Measurements from ENCODE around the gene CAMTA1. TPM values are rescaled to one million over a fixed set of nuclear protein-coding genes. Genes with fewer than 3 reads are reported as not detected.

The CAMTA1 gene
- total RNA-seq, 1 experiment from 2014 or later: 60.0 TPM

DNA sequence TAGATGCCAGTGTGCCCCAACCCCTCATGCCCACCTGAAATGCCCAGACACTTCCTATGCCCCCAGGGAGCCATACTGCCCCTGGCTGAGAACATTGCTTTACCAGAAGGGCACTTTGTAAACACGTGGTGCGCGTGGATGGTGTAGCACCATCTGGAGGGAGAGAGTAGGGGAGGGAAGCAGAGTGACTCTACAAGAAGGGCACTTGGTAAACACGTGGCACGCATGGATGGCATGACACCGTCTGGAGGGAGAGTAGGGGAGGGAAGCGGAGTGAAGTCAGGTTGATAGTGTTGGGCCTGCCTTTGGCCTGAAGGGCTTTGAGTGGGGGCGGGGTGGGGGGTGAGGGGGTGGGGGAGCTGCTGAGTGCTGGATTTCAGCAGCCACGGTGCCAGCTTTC lies 661.8 kb downstream of the CAMTA1 start:
- Histone ChIP-seq H3K4me3 (ENCODE audit: low read depth, low read length) (no peak overlapping the region), H3K4me1 (no peaks in the 10 kb centered on the region), H3K27me3 (replicated peaks; ENCODE audit: control insufficient read depth, insufficient read depth, low read length) (no peaks in the 10 kb centered on the region), H3K36me3 (ENCODE audit: control insufficient read depth, insufficient read depth, low read length) (no peaks in the 10 kb centered on the region), H3K9me3 (no peaks in the 10 kb centered on the region)
- Mint-ChIP-seq H3K4me3 (ENCODE audit: unreplicated experiment) (no peak overlapping the region), H3K4me1 (ENCODE audit: low read depth, unreplicated experiment) (no peaks in the 10 kb centered on the region), H3K36me3 (ENCODE audit: insufficient read depth, unreplicated experiment) (no peaks in the 10 kb centered on the region), H3K27ac (ENCODE audit: unreplicated experiment) (no peak overlapping the region), H3K9me3 (ENCODE audit: unreplicated experiment) (no peaks in the 10 kb centered on the region), H3K27me3 (ENCODE audit: insufficient read depth, unreplicated experiment) (peaks cover 1% of the 10 kb centered on the region)
- TF ChIP-seq, protein P1, sequence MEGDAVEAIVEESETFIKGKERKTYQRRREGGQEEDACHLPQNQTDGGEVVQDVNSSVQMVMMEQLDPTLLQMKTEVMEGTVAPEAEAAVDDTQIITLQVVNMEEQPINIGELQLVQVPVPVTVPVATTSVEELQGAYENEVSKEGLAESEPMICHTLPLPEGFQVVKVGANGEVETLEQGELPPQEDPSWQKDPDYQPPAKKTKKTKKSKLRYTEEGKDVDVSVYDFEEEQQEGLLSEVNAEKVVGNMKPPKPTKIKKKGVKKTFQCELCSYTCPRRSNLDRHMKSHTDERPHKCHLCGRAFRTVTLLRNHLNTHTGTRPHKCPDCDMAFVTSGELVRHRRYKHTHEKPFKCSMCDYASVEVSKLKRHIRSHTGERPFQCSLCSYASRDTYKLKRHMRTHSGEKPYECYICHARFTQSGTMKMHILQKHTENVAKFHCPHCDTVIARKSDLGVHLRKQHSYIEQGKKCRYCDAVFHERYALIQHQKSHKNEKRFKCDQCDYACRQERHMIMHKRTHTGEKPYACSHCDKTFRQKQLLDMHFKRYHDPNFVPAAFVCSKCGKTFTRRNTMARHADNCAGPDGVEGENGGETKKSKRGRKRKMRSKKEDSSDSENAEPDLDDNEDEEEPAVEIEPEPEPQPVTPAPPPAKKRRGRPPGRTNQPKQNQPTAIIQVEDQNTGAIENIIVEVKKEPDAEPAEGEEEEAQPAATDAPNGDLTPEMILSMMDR (IDR thresholded peaks at IDR 0.05; ENCODE audit: insufficient read depth in 1 of 2, low read depth in 1 of 2, low read length in 1 of 2, severe bottlenecking in 1 of 2, unreplicated experiment in 1 of 2): no peak
- DNase-seq: no peak
- ChIA-PET CTCF (no interaction called here), POLR2A (no interaction called here)
- no TSS peak for BruUV-seq (replicated peaks)
- intact Hi-C loops (cut with micrococcal nuclease; ENCODE audit: unreplicated experiment): no loop called here

DNA sequence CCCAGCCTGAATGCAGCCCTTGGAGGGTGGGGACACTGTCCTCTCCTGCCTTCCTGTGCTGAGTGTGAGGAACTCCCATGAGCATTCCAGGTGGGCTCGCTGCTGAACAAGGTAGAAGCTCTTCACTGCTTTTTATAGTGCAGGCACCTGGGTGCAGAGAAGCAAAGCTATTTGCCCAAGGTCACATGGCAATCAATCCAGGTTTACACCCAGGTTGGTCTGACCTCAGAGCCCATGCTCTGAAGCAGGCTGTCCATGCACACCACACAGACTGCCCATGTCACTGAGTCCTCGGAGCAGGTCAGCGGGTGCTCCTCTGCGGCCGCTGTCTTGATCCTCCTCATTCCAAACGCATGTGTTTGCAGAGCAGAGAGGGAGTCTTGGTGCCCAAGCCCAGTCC lies 662.5 kb downstream of the CAMTA1 start:
- DNase-seq: no peak
- H3K36me3 ChIP-seq (ENCODE audit: control insufficient read depth, insufficient read depth, low read length): no peaks in the 10 kb centered on the region
- no peaks in the 10 kb centered on the region for H3K27me3 ChIP-seq (replicated peaks; ENCODE audit: control insufficient read depth, insufficient read depth, low read length)
- H3K4me3 ChIP-seq (ENCODE audit: low read depth, low read length): no peak overlapping the region
- TF ChIP-seq, protein P1 (IDR thresholded peaks at IDR 0.05; ENCODE audit: insufficient read depth in 1 of 2, low read depth in 1 of 2, low read length in 1 of 2, severe bottlenecking in 1 of 2, unreplicated experiment in 1 of 2): no peak
- H3K4me1 Mint-ChIP-seq (ENCODE audit: low read depth, unreplicated experiment): no peaks in the 10 kb centered on the region
- H3K4me1 ChIP-seq: no peaks in the 10 kb centered on the region
- H3K36me3 Mint-ChIP-seq (ENCODE audit: insufficient read depth, unreplicated experiment): no peaks in the 10 kb centered on the region
- CTCF ChIA-PET: no interaction called here
- H3K27ac Mint-ChIP-seq (ENCODE audit: unreplicated experiment): no peak overlapping the region
- POLR2A ChIA-PET: no interaction called here
- intact Hi-C loops (cut with micrococcal nuclease; ENCODE audit: unreplicated experiment): no loop called here
- no peak overlapping the region for H3K4me3 Mint-ChIP-seq (ENCODE audit: unreplicated experiment)
- H3K9me3 Mint-ChIP-seq (ENCODE audit: unreplicated experiment): no peaks in the 10 kb centered on the region
- H3K27me3 Mint-ChIP-seq (ENCODE audit: insufficient read depth, unreplicated experiment): no peaks in the 10 kb centered on the region
- BruUV-seq (replicated peaks): no TSS peak
- H3K9me3 ChIP-seq: no peaks in the 10 kb centered on the region

DNA sequence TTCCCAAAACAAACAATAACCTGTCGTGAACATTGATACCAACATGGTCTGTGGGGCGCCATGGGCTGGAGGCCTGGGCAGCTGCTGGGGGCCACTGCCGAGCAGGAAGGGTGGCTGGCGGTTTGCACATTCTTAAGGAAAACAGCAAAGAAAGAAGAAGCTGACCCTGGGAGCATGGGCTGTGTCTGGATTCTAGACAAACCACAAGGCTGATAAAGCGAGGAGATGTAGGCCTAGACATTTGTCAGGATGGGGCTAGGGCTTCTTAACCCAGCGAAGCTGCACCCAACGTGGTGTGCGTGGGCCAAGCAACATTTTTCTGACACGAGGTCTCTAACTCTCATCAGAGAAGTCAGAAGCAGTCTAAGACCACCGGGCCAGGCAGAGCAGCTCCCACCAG lies 663.7 kb downstream of the CAMTA1 start:
- Histone ChIP-seq H3K4me1 (no peaks in the 10 kb centered on the region), H3K27me3 (replicated peaks; ENCODE audit: control insufficient read depth, insufficient read depth, low read length) (no peaks in the 10 kb centered on the region), H3K36me3 (ENCODE audit: control insufficient read depth, insufficient read depth, low read length) (no peaks in the 10 kb centered on the region), H3K4me3 (ENCODE audit: low read depth, low read length) (no peak overlapping the region), H3K9me3 (no peaks in the 10 kb centered on the region)
- TF ChIP-seq, protein P1 (IDR thresholded peaks at IDR 0.05; ENCODE audit: insufficient read depth in 1 of 2, low read depth in 1 of 2, low read length in 1 of 2, severe bottlenecking in 1 of 2, unreplicated experiment in 1 of 2): no peak
- no peak for DNase-seq
- POLR2A ChIA-PET: no interaction called here
- Mint-ChIP-seq H3K4me1 (ENCODE audit: low read depth, unreplicated experiment) (no peaks in the 10 kb centered on the region), H3K27me3 (ENCODE audit: insufficient read depth, unreplicated experiment) (no peaks in the 10 kb centered on the region), H3K9me3 (ENCODE audit: unreplicated experiment) (no peaks in the 10 kb centered on the region), H3K36me3 (ENCODE audit: insufficient read depth, unreplicated experiment) (no peaks in the 10 kb centered on the region), H3K4me3 (ENCODE audit: unreplicated experiment) (no peak overlapping the region), H3K27ac (ENCODE audit: unreplicated experiment) (no peak overlapping the region)
- CTCF ChIA-PET: no interaction called here
- no TSS peak for BruUV-seq (replicated peaks)
- intact Hi-C loops (cut with micrococcal nuclease; ENCODE audit: unreplicated experiment): no loop called here
